Smooth muscle cell (in vitro differentiated cells): ENCODE data around the gene NECTIN1. TPM values are rescaled to one million over a fixed set of nuclear protein-coding genes. Genes with fewer than 3 reads are reported as not detected.
"Not testable (repeated sequence)": the region's sequence is repeated elsewhere in the genome, so short reads cannot be mapped to it uniquely, and the experiment has no call there.

ENCODE experiments used
- DNase-seq: peaks from one replicate; lab custom pipeline; 2025; ENCODE audit not compliant: unreplicated experiment; lab: John Stamatoyannopoulos, UW
- H2AFZ ChIP-seq: fragments of 200-600 bp; sonication (generic); 2 replicates; pipeline ENCODE4 v1.6.0; 2016; ENCODE audit warnings: antibody characterized with exemption, low read depth, mild to moderate bottlenecking
- H3F3A ChIP-seq: fragments of 200-600 bp; sonication (generic); 2 replicates; pipeline ENCODE4 v1.6.0; 2017; ENCODE audit warnings: antibody characterized with exemption, low read depth
- H3K27ac ChIP-seq: fragments of 200-600 bp; sonication (generic); 2 replicates; pipeline ENCODE4 v1.5.1; 2016; ENCODE audit warnings: low read depth, mild to moderate bottlenecking
- H3K27me3 ChIP-seq: fragments of 200-600 bp; sonication (generic); 2 replicates; pipeline ENCODE4 v1.6.1; 2016; ENCODE audit warnings: low read depth, mild to moderate bottlenecking
- H3K36me3 ChIP-seq: fragments of 200-600 bp; sonication (generic); 2 replicates; pipeline ENCODE4 v1.5.1; 2016; ENCODE audit warnings: low read depth
- H3K4me1 ChIP-seq: fragments of 200-600 bp; sonication (generic); 2 replicates; pipeline ENCODE4 v1.5.1; 2016; ENCODE audit warnings: low read depth
- H3K4me2 ChIP-seq: fragments of 200-600 bp; sonication (generic); 2 replicates; pipeline ENCODE4 v1.6.0; 2016; ENCODE audit warnings: mild to moderate bottlenecking
- H3K4me3 ChIP-seq: fragments of 200-600 bp; sonication (generic); 2 replicates; pipeline ENCODE4 v1.5.1; 2016; ENCODE audit warnings: mild to moderate bottlenecking
- H3K79me2 ChIP-seq: fragments of 200-600 bp; sonication (generic); 2 replicates; pipeline ENCODE4 v1.6.0; 2016; ENCODE audit warnings: low read depth, mild to moderate bottlenecking
- H3K9ac ChIP-seq: fragments of 200-600 bp; sonication (generic); 2 replicates; pipeline ENCODE4 v1.6.0; 2016; ENCODE audit warnings: low read depth
- H3K9me3 ChIP-seq: fragments of 200-600 bp; sonication (generic); replicated peaks from 2 replicates; pipeline ENCODE4 v1.5.1; 2016; ENCODE audit warnings: low read depth
- H4K20me1 ChIP-seq: fragments of 200-600 bp; sonication (generic); 2 replicates; pipeline ENCODE4 v1.6.0; 2016; ENCODE audit warnings: low read depth
- WGBS: methylation state at CpG from one replicate; pipeline ENCODE4 v1.1.7; 2016; ENCODE audit warnings: low lambda C conversion rate; 5-methylcytosine and 5-hydroxymethylcytosine counted together
- polyA plus RNA-seq: library from polyadenylated mRNA; unstranded; fragments of >200 nt; fragmentation: Nextera tagmentation; extraction: Ambion mirVana; gene quantifications from 2 replicates; pipeline ENCODE4 v1.2.1, GENCODE V29; 2016
- total RNA-seq: library from RNA; depleted of rRNA; stranded (reverse); fragments of >200 nt; gene quantifications from 2 replicates; pipeline ENCODE4 v1.2.3, GENCODE V29; 2014
- TF ChIP-seq, protein P1 (sequence below): fragments of 200-600 bp; sonication (generic); IDR thresholded peaks from 2 replicates; pipeline ENCODE4 v1.5.1; 2017; ENCODE audit warnings: borderline replicate concordance, mild to moderate bottlenecking, antibody characterized with exemption; ENCODE audit not compliant: insufficient read depth, poor library complexity, severe bottlenecking

NECTIN1 gene
- total and polyA plus RNA-seq, 2 experiments from 2014 or later: 4.9 to 10.1 TPM

DNA sequence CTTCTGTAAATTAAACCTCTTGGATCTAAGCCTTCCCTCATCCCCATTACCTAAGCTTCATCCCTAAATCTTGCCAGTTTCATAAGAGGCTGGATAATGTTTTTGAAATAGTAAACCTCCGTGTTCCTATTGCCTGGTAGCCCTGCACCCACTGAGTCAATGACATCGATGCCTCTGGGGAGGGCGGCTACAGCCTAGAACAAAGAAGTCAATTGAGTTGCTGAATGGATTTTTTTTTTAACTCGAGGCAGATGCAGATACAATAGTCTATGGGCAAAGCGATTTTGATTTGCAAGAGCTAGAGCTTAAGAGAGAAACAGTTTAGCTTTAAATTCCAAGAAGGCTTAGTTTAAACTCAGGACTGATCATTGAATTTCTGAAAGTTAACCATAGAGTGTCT, 121.3 kb downstream of the NECTIN1 start:
- Histone ChIP-seq H2AFZ (no peak overlapping the region), H3K4me2 (no peak overlapping the region), H3K4me1 (peaks cover 8% of the 10 kb centered on the region), H3K4me3 (no peak overlapping the region), H3K27me3 (peaks cover 21% of the 10 kb centered on the region), H3F3A (no peaks in the 10 kb centered on the region), H3K9ac (no peak overlapping the region), H3K27ac (no peak overlapping the region), H3K79me2 (no peaks in the 10 kb centered on the region), H4K20me1 (no peaks in the 10 kb centered on the region), H3K36me3 (no peaks in the 10 kb centered on the region), H3K9me3 (no peaks in the 10 kb centered on the region)
- TF ChIP-seq, protein P1, sequence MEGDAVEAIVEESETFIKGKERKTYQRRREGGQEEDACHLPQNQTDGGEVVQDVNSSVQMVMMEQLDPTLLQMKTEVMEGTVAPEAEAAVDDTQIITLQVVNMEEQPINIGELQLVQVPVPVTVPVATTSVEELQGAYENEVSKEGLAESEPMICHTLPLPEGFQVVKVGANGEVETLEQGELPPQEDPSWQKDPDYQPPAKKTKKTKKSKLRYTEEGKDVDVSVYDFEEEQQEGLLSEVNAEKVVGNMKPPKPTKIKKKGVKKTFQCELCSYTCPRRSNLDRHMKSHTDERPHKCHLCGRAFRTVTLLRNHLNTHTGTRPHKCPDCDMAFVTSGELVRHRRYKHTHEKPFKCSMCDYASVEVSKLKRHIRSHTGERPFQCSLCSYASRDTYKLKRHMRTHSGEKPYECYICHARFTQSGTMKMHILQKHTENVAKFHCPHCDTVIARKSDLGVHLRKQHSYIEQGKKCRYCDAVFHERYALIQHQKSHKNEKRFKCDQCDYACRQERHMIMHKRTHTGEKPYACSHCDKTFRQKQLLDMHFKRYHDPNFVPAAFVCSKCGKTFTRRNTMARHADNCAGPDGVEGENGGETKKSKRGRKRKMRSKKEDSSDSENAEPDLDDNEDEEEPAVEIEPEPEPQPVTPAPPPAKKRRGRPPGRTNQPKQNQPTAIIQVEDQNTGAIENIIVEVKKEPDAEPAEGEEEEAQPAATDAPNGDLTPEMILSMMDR: no peak
- 25% methylated on average over 5 of the region's 5 CpGs for WGBS
- DNase-seq: no peak

- H3K27ac ChIP-seq: no peak overlapping the region
- no peak overlapping the region for H3K4me3 ChIP-seq
- H3K27me3 ChIP-seq: peaks cover 21% of the 10 kb centered on the region
- H3K36me3 ChIP-seq: no peaks in the 10 kb centered on the region
- no peak overlapping the region for H3K4me2 ChIP-seq
- DNase-seq: no peak
- no peaks in the 10 kb centered on the region for H4K20me1 ChIP-seq
- H3K4me1 ChIP-seq: peaks cover 8% of the 10 kb centered on the region
- H2AFZ ChIP-seq: no peak overlapping the region
- H3K9ac ChIP-seq: no peak overlapping the region
- TF ChIP-seq, protein P1: no peak
- H3K9me3 ChIP-seq: no peaks in the 10 kb centered on the region
- H3K79me2 ChIP-seq: no peaks in the 10 kb centered on the region
- H3F3A ChIP-seq: no peaks in the 10 kb centered on the region
- WGBS: 87% methylated on average over 17 of the region's 17 CpGs
Observed at GRCh38 chr11:119605137-119605665, 123.8 kb downstream of the NECTIN1 start.

- H3K4me1 ChIP-seq: peaks cover 8% of the 10 kb centered on the region
- no peaks in the 10 kb centered on the region for H3F3A ChIP-seq
- TF ChIP-seq, protein P1: no peak
- H3K79me2 ChIP-seq: no peaks in the 10 kb centered on the region
- H3K27ac ChIP-seq: no peak overlapping the region
- peaks cover 9% of the 10 kb centered on the region for H3K27me3 ChIP-seq
- no peak overlapping the region for H3K4me2 ChIP-seq
- WGBS: 85% methylated on average over 28 of the region's 28 CpGs
- H3K9ac ChIP-seq: no peak overlapping the region
- H3K9me3 ChIP-seq: no peaks in the 10 kb centered on the region
- no peaks in the 10 kb centered on the region for H3K36me3 ChIP-seq
- H3K4me3 ChIP-seq: no peak overlapping the region
- no peak overlapping the region for H2AFZ ChIP-seq
- no peaks in the 10 kb centered on the region for H4K20me1 ChIP-seq
- DNase-seq: no peak
Observed at GRCh38 chr11:119602745-119603373, 126.1 kb downstream of the NECTIN1 start.

GRCh38 chr11:119599864-119600541, 129.0 kb downstream of the NECTIN1 start:
- WGBS: 83% methylated on average over 10 of the region's 10 CpGs
- no peak overlapping the region for H3K4me2 ChIP-seq
- no peak overlapping the region for H3K9ac ChIP-seq
- no peaks in the 10 kb centered on the region for H4K20me1 ChIP-seq
- no peak overlapping the region for H2AFZ ChIP-seq
- no peak overlapping the region for H3K27ac ChIP-seq
- no peak overlapping the region for H3K4me3 ChIP-seq
- H3K36me3 ChIP-seq: no peaks in the 10 kb centered on the region
- H3K9me3 ChIP-seq: no peaks in the 10 kb centered on the region
- DNase-seq: no peak
- TF ChIP-seq, protein P1: no peak
- H3K27me3 ChIP-seq: no peaks in the 10 kb centered on the region
- H3K79me2 ChIP-seq: no peaks in the 10 kb centered on the region
- H3K4me1 ChIP-seq: no peaks in the 10 kb centered on the region
- no peaks in the 10 kb centered on the region for H3F3A ChIP-seq

DNA sequence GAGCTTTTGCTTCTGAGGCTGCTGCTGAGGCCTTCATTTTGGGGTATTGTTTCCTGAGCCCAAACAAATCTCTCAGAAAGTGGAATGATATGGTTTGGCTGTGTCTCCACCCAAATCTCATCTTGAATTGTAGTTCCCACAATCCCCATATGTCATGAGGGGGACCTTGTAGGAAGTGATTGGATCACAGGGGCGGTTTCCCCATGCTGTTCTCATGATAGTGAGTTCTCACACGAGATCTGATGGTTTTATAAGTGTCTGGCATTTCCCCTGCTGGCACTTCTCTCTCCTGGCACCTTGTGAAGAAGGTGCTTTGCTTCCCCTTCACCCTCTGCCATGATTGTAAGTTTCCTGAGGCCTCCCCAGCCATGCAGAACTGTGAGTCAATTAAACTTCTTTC, 133.1 kb downstream of the NECTIN1 start:
- H3K27ac ChIP-seq, H3K27me3 ChIP-seq, H3F3A ChIP-seq, H4K20me1 ChIP-seq, H3K4me3 ChIP-seq, H3K9ac ChIP-seq, H2AFZ ChIP-seq, DNase-seq, H3K9me3 ChIP-seq, H3K36me3 ChIP-seq, H3K79me2 ChIP-seq, H3K4me2 ChIP-seq, H3K4me1 ChIP-seq: not testable (repeated sequence)
- WGBS: 86% methylated on average over 2 of the region's 2 CpGs
